ENCODE data around the gene ASPDH. TPM values are rescaled to one million over a fixed set of nuclear protein-coding genes. Genes with fewer than 3 reads are reported as not detected.

The ASPDH gene
- total and polyA plus RNA-seq, 3 experiments from 2014 or later: not detected

DNA sequence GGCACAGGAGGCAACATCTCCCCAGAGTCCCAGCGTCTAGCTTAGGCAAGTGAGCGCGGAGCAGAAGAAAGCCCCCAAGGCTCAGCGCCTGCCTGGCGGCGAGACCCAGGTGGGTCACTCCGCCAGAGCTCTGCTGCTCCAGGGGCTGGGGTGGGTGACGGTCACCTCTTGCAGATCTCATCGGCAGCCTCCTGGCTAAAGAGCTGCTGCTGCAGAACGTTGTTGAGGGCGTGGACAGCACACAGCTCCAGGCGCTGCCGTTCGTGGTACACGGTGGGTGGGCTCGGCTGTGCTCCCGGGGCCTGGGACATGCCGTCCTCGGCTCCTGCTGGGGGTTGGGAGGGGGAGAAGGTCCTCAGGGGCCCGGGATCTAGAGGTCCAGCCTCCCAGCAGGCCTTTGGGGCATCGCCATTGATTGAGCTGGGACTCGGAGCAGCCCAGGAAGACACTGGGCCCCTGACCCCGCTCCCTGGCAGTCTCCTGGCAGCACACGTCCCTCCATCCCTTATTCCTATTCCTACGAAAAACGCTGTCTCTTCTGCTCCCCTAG lies 3.5 kb downstream of the ASPDH start:
- DNase-seq: no peak
- POLR2A ChIA-PET: interaction anchor here (1.8 kb wide), 1 partner anchor 126 kb away, joined by 9 read pairs; the partner anchor contains the start of gene POLD1
- Histone ChIP-seq H3K9me3 (ENCODE audit: low read length) (no peaks in the 10 kb centered on the region), H3K27me3 (ENCODE audit: insufficient read depth, low read length, poor library complexity, severe bottlenecking) (no peaks in the 10 kb centered on the region), H3K4me1 (ENCODE audit: insufficient read depth, low read length) (peaks cover 15% of the 10 kb centered on the region), H3K27ac (ENCODE audit: low read depth, low read length) (peak overlapping the region; percentile 90), H3K36me3 (ENCODE audit: insufficient read depth, low read length) (no peaks in the 10 kb centered on the region), H3K4me3 (ENCODE audit: low read length) (peak overlapping the region; percentile 76)
- peaks cover 13 to 22% (median 15%) of the 10 kb centered on the region in 3 donors for H3K4me1 Mint-ChIP-seq
- peaks cover 0 to 21% (median 0%) of the 10 kb centered on the region in 3 donors for H3K36me3 Mint-ChIP-seq
- CTCF ChIA-PET: interaction anchor here (1.9 kb wide), 1 partner anchor 153 kb away, joined by 6 read pairs; no protein-coding TSS in a partner anchor
- peaks cover 1 to 5% of the 10 kb centered on the region in 2 donors for H3K27me3 Mint-ChIP-seq
- H3K9me3 Mint-ChIP-seq: no peaks in the 10 kb centered on the region
- H3K27ac Mint-ChIP-seq: peak overlapping the region; percentile 70 to 100 (median 97)
- H3K4me3 Mint-ChIP-seq: peak overlapping the region; percentile 66 to 94 (median 89)

DNA sequence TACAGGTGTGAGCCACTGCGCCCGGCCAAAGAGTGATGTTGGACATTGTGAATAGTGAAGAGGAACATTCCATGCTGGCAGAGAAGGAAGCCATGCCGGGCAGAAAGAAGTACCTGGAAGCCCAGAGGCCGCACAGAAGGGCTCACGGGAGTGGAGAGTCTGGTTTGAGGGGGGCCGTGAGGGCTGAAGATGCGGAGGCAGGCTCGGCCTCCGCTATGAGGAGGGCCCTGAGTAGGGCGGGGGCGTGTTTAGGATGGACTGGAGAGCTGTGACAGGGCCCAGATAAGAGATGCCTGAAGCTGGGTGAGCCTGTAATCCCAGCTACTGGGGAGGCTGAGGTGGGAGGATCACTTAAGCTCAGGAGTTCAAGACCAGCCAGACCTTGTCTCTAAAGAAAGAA lies 4.3 kb downstream of the ASPDH start:
- POLR2A ChIA-PET: no interaction called here

DNA sequence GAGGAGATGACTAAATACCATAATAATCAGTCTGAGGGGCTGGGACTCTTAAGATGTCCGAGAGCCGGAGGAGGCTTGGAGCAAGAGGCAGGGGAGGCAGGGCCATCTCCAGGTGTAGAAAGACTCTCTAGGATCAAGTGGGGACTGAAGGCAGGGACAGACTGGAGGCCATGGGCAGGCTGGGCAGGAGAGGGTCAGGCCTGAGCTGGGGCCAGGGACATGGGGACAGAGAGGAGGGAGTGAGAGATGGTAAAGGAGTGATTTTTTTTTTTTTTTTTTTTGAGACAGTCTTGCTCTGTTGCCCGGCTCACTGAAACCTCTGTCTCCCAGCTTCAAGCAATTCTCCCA lies 4.9 kb downstream of the ASPDH start:
- Mint-ChIP-seq H3K36me3 (peaks cover 0 to 22% (median 0%) of the 10 kb centered on the region in 3 donors), H3K27ac (peak overlapping the region in 6 of 8 donors; percentile 25 to 80 (median 62)), H3K9me3 (no peaks in the 10 kb centered on the region), H3K27me3 (no peaks in the 10 kb centered on the region), H3K4me3 (peak overlapping the region in 4 of 7 donors; percentile 11 to 85 (median 22)), H3K4me1 (peaks cover 13 to 19% (median 15%) of the 10 kb centered on the region in 3 donors)
- no peaks in the 10 kb centered on the region for H3K9me3 ChIP-seq (ENCODE audit: low read length)
- no peaks in the 10 kb centered on the region for H3K36me3 ChIP-seq (ENCODE audit: insufficient read depth, low read length)
- no peak overlapping the region for H3K4me3 ChIP-seq (ENCODE audit: low read length)
- no peak overlapping the region for H3K27ac ChIP-seq (ENCODE audit: low read depth, low read length)
- H3K4me1 ChIP-seq (ENCODE audit: insufficient read depth, low read length): peaks cover 15% of the 10 kb centered on the region
- no peak for DNase-seq
- H3K27me3 ChIP-seq (ENCODE audit: insufficient read depth, low read length, poor library complexity, severe bottlenecking): no peaks in the 10 kb centered on the region
- CTCF ChIA-PET: no interaction called here
- POLR2A ChIA-PET: interaction anchor here (0.7 kb wide), 1 partner anchor 29 kb away, joined by 4 read pairs; no protein-coding TSS in a partner anchor

More for the DNA sequence above, 4.3 kb downstream of the ASPDH start:
- Mint-ChIP-seq H3K9me3 (no peaks in the 10 kb centered on the region), H3K27ac (peak overlapping the region in 6 of 8 donors; percentile 21 to 85 (median 64)), H3K36me3 (peaks cover 0 to 22% (median 0%) of the 10 kb centered on the region in 3 donors), H3K4me3 (peak overlapping the region; percentile 14 to 69 (median 54)), H3K27me3 (peaks cover 0 to 3% of the 10 kb centered on the region in 2 donors), H3K4me1 (peaks cover 13 to 21% (median 15%) of the 10 kb centered on the region in 3 donors)
- Histone ChIP-seq H3K27ac (ENCODE audit: low read depth, low read length) (no peak overlapping the region), H3K9me3 (ENCODE audit: low read length) (no peaks in the 10 kb centered on the region), H3K27me3 (ENCODE audit: insufficient read depth, low read length, poor library complexity, severe bottlenecking) (no peaks in the 10 kb centered on the region), H3K4me3 (ENCODE audit: low read length) (no peak overlapping the region), H3K36me3 (ENCODE audit: insufficient read depth, low read length) (no peaks in the 10 kb centered on the region), H3K4me1 (ENCODE audit: insufficient read depth, low read length) (peaks cover 15% of the 10 kb centered on the region)
- no peak for DNase-seq
- CTCF ChIA-PET: no interaction called here

DNA sequence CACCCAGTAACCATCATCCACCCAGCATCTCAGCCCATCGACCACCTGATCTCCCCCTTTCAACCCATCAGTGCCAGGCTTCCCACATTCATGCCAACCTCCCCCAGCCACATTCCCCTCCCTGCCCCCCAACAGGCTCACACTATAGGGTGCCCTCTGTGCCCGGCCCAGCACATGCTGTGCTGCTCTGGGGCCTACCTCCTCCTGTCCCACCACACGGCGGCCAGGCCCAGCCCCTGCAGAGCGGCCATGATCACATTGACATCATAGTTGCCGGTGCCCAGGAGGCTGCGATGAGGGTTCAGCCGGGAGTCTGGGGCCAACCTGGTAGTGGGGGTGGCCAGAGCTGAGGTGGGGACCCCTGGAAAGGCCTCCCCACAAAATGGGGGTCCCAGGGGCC lies 6.3 kb downstream of the ASPDH start:
- H3K27me3 Mint-ChIP-seq: no peaks in the 10 kb centered on the region
- peaks cover 15% of the 10 kb centered on the region for H3K4me1 ChIP-seq (ENCODE audit: insufficient read depth, low read length)
- DNase-seq: no peak
- peak overlapping the region in 1 of 8 donors; percentile 66 for H3K27ac Mint-ChIP-seq
- no peaks in the 10 kb centered on the region for H3K36me3 ChIP-seq (ENCODE audit: insufficient read depth, low read length)
- no peak overlapping the region for H3K27ac ChIP-seq (ENCODE audit: low read depth, low read length)
- no peak overlapping the region for H3K4me3 Mint-ChIP-seq
- H3K27me3 ChIP-seq (ENCODE audit: insufficient read depth, low read length, poor library complexity, severe bottlenecking): no peaks in the 10 kb centered on the region
- no peaks in the 10 kb centered on the region for H3K9me3 Mint-ChIP-seq
- no peak overlapping the region for H3K4me3 ChIP-seq (ENCODE audit: low read length)
- peaks cover 13 to 19% (median 15%) of the 10 kb centered on the region in 3 donors for H3K4me1 Mint-ChIP-seq
- H3K9me3 ChIP-seq (ENCODE audit: low read length): no peaks in the 10 kb centered on the region
- POLR2A ChIA-PET: no interaction called here
- CTCF ChIA-PET: no interaction called here
- H3K36me3 Mint-ChIP-seq: peaks cover 0 to 22% (median 0%) of the 10 kb centered on the region in 3 donors

DNA sequence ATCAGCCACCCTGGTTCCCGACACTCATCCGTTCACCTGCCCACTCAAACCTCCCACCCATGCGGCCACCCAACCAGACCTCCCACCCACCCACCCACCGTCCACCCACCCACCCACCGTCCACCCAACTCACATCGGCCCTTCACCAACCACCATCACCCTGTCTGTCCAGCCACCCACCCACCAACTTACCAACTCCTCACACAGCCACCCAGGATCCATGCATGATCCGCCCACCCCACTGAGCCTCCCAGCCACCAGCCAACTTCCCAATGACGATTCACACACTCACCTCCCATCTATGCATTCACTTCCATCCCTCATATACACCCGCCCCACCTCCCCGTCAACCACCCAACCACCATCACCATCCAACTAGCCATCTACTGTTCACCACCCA lies 7.0 kb downstream of the ASPDH start:
- no peak overlapping the region for H3K27ac Mint-ChIP-seq
- Histone ChIP-seq H3K27me3 (ENCODE audit: insufficient read depth, low read length, poor library complexity, severe bottlenecking) (no peaks in the 10 kb centered on the region), H3K36me3 (ENCODE audit: insufficient read depth, low read length) (no peaks in the 10 kb centered on the region), H3K27ac (ENCODE audit: low read depth, low read length) (no peak overlapping the region), H3K9me3 (ENCODE audit: low read length) (no peaks in the 10 kb centered on the region), H3K4me1 (ENCODE audit: insufficient read depth, low read length) (peaks cover 12% of the 10 kb centered on the region), H3K4me3 (ENCODE audit: low read length) (no peak overlapping the region)
- H3K9me3 Mint-ChIP-seq: no peaks in the 10 kb centered on the region
- H3K36me3 Mint-ChIP-seq: peaks cover 0 to 24% (median 0%) of the 10 kb centered on the region in 3 donors
- H3K4me3 Mint-ChIP-seq: no peak overlapping the region
- H3K4me1 Mint-ChIP-seq: peaks cover 12 to 16% (median 13%) of the 10 kb centered on the region in 3 donors
- DNase-seq: no peak
- no peaks in the 10 kb centered on the region for H3K27me3 Mint-ChIP-seq
- ChIA-PET CTCF (no interaction called here), POLR2A (no interaction called here)

DNA sequence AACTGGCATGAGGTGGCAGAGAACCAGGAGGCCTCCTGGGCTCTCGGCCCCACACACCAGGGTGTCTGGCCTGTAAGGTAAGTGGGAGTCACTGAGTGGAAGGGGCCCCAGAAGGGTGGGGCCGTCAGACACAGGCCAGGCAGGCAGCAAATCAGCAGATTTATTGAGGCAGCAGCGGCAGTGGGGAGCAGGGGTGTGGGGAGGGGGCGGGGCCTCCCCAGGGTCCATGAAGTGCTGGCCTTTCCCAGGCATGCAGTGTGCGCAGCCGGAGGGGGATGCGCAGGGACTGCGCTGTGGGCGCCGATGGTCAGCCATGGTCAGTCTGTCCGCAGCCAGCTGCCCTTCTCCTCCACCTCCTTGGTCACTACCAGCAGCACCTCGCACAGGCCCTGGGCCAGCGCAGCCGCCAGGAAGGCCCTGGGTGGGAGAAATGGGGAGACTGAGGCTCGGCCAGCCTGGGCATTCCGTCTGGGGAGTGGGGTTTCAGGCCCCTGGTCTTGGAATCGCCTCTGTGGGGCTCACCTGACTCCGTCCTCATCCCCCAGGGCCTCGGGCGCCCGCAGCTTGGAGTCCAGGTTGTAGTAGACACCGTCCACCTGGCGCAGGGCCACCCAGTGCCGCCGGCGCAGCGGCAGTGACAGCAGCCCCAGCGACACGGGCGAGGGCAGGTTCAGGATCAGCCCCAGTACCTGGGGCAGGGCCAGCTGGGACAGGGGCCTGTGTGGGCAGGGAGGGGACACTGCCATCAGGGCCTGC lies 7.7 kb downstream of the ASPDH start:
- Mint-ChIP-seq H3K27me3 (no peaks in the 10 kb centered on the region), H3K4me1 (peaks cover 7 to 9% (median 9%) of the 10 kb centered on the region in 3 donors), H3K4me3 (no peak overlapping the region), H3K36me3 (peaks cover 0 to 23% (median 0%) of the 10 kb centered on the region in 3 donors), H3K9me3 (no peaks in the 10 kb centered on the region), H3K27ac (peak overlapping the region in 1 of 8 donors; percentile 66)
- ChIA-PET CTCF (no interaction called here), POLR2A (no interaction called here)
- Histone ChIP-seq H3K36me3 (ENCODE audit: insufficient read depth, low read length) (no peaks in the 10 kb centered on the region), H3K27me3 (ENCODE audit: insufficient read depth, low read length, poor library complexity, severe bottlenecking) (no peaks in the 10 kb centered on the region), H3K4me3 (ENCODE audit: low read length) (no peak overlapping the region), H3K27ac (ENCODE audit: low read depth, low read length) (no peak overlapping the region), H3K4me1 (ENCODE audit: insufficient read depth, low read length) (peaks cover 9% of the 10 kb centered on the region), H3K9me3 (ENCODE audit: low read length) (no peaks in the 10 kb centered on the region)
- DNase-seq: no peak

DNA sequence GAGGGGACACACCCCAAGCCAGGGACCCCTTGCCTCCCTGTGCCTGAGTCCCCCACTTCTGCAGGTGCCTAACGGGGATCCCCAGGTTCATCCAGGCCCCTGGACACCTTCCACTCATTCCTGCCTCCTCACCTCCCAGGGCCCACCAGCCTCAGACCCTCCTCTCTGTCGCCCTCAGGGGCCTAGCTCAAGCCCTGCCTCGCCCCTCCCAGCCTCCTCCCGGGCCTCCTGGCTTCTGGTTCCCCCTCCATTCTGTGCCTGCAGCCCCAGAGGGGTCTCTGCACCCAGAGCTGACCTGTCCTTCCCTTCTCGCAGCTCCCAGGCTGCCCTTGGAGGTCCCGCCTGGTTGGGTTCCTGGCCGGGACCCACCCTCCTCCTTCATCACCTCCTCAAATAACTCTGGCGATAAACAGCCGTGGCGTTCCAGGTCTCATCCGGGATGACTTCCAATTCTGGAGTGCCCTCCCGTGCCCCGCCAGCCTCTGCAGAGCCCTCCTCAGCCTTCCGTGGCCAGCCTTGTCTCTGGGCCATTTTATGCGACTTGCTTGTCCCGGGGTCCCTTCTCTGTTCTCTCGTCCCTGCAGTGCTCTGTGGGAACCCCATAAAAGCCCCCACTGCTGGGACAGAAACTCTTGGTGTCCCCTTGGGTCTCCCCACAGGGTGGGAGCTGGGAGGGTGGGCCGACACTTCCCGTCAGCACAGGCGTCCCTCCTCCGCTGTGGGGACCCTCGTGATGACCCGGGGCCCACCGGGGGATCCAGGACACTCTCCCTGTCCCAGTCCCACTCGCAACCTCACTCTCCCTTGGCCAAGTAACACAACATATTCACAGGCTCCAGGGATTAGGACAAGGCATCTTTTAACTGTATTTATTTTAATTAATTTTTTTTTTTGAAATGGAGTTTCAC lies 11.9 kb downstream of the ASPDH start:
- Histone ChIP-seq H3K36me3 (ENCODE audit: insufficient read depth, low read length) (no peaks in the 10 kb centered on the region), H3K27ac (ENCODE audit: low read depth, low read length) (no peak overlapping the region), H3K4me3 (ENCODE audit: low read length) (no peak overlapping the region), H3K27me3 (ENCODE audit: insufficient read depth, low read length, poor library complexity, severe bottlenecking) (no peaks in the 10 kb centered on the region), H3K4me1 (ENCODE audit: insufficient read depth, low read length) (no peaks in the 10 kb centered on the region), H3K9me3 (ENCODE audit: low read length) (no peaks in the 10 kb centered on the region)
- DNase-seq: no peak
- CTCF ChIA-PET: no interaction called here
- Mint-ChIP-seq H3K36me3 (peaks cover 0 to 11% (median 0%) of the 10 kb centered on the region in 3 donors), H3K9me3 (no peaks in the 10 kb centered on the region), H3K4me1 (no peaks in the 10 kb centered on the region), H3K4me3 (no peak overlapping the region), H3K27ac (peak overlapping the region in 1 of 8 donors; percentile 75), H3K27me3 (no peaks in the 10 kb centered on the region)
- POLR2A ChIA-PET: no interaction called here
